Neural cell (in vitro differentiated cells): ENCODE data around the gene NTNG1. TPM values are rescaled to one million over a fixed set of nuclear protein-coding genes. Genes with fewer than 3 reads are reported as not detected.

Experiments
- H2AFZ ChIP-seq: fragments of 200-600, 300-800 bp; sonication (generic), shearing (Covaris generic); 2 replicates; pipeline ENCODE4 v1.6.0; 2014; ENCODE audit warnings: low read depth, mild to moderate bottlenecking, antibody characterized with exemption, low read length, moderate library complexity
- H3F3A ChIP-seq: fragments of 200-600 bp; shearing (Covaris generic); 2 replicates; pipeline ENCODE4 v1.6.1; 2016; ENCODE audit warnings: mild to moderate bottlenecking, moderate library complexity, mixed read lengths, antibody characterized with exemption, low read length; ENCODE audit not compliant: insufficient read depth, poor library complexity, severe bottlenecking
- H3K27ac ChIP-seq: fragments of 200-600, 300-800 bp; sonication (generic), shearing (Covaris generic); 2 replicates; pipeline ENCODE4 v1.5.1; 2014; ENCODE audit warnings: mild to moderate bottlenecking, low read length, moderate library complexity
- H3K27me3 ChIP-seq: fragments of 300-800, 200-600 bp; sonication (generic), shearing (Covaris generic); 2 replicates; pipeline ENCODE4 v1.6.0; 2014; ENCODE audit warnings: mild to moderate bottlenecking, low read depth, low read length, moderate library complexity; ENCODE audit not compliant: insufficient read depth
- H3K36me3 ChIP-seq: fragments of 300-800, 200-600 bp; sonication (generic), shearing (Covaris generic); 2 replicates; pipeline ENCODE4 v1.5.1; 2014; ENCODE audit warnings: mild to moderate bottlenecking, antibody characterized with exemption, low read length, moderate library complexity; ENCODE audit not compliant: insufficient read depth
- H3K4me2 ChIP-seq: fragments of 300-800, 200-600 bp; sonication (generic), shearing (Covaris generic); 2 replicates; pipeline ENCODE4 v1.6.0; 2014; ENCODE audit warnings: mild to moderate bottlenecking, low read length
- H3K4me3 ChIP-seq: fragments of 300-800, 200-600 bp; sonication (generic), shearing (Covaris generic); 2 replicates; pipeline ENCODE4 v1.5.1; 2014; ENCODE audit warnings: mild to moderate bottlenecking, low read length, moderate library complexity
- H3K79me2 ChIP-seq: fragments of 200-600 bp; shearing (Covaris generic); replicated peaks from 2 replicates; pipeline ENCODE4 v1.6.0; 2014; ENCODE audit warnings: mild to moderate bottlenecking, low read length, moderate library complexity; ENCODE audit not compliant: insufficient read depth
- H3K9ac ChIP-seq: fragments of 300-800, 200-600 bp; sonication (generic), shearing (Covaris generic); 2 replicates; pipeline ENCODE4 v1.6.1; 2016; ENCODE audit warnings: mild to moderate bottlenecking, low read length, mixed read lengths
- H3K9me2 ChIP-seq: fragments of 200-600 bp; shearing (Covaris generic); 2 replicates; pipeline ENCODE4 v1.6.1; 2016; ENCODE audit warnings: mild to moderate bottlenecking, low read length, mixed read lengths; ENCODE audit not compliant: insufficient read depth
- H3K9me3 ChIP-seq: fragments of 200-600, 300-800 bp; sonication (generic), shearing (Covaris generic); 2 replicates; pipeline ENCODE4 v1.6.1; 2016; ENCODE audit warnings: mild to moderate bottlenecking, mixed run types, low read length, moderate library complexity, mixed read lengths
- H4K20me1 ChIP-seq: fragments of 200-600 bp; shearing (Covaris generic); 2 replicates; pipeline ENCODE4 v1.6.1; 2016; ENCODE audit warnings: mild to moderate bottlenecking, mixed run types; ENCODE audit not compliant: insufficient read depth
- CTCF ChIP-seq: fragments of 450-650 bp; IDR thresholded peaks from 2 replicates; pipeline ENCODE4 v1.5.1; 2014; ENCODE audit warnings: antibody characterized with exemption, mild to moderate bottlenecking, moderate library complexity; ENCODE audit not compliant: poor library complexity, severe bottlenecking
- EP300 ChIP-seq: fragments of 450-650 bp; conservative IDR thresholded peaks from 2 replicates; pipeline ENCODE4 v1.6.1; 2014; ENCODE audit warnings: antibody characterized with exemption, mild to moderate bottlenecking, moderate library complexity; ENCODE audit not compliant: poor library complexity, severe bottlenecking
- EZH2 ChIP-seq: fragments of 200-600, 300-800 bp; shearing (Covaris generic), sonication (generic); IDR thresholded peaks from 2 replicates; pipeline ENCODE4 v1.6.1; 2014; ENCODE audit warnings: antibody characterized with exemption, low read length, borderline replicate concordance, mild to moderate bottlenecking; ENCODE audit not compliant: insufficient read depth, poor library complexity, severe bottlenecking
- MXI1 ChIP-seq: fragments of 450-650 bp; conservative IDR thresholded peaks from 2 replicates; pipeline ENCODE4 v1.6.1; 2014; ENCODE audit warnings: antibody characterized with exemption, mild to moderate bottlenecking; ENCODE audit not compliant: poor library complexity, severe bottlenecking
- POLR2AphosphoS5 ChIP-seq: IDR thresholded peaks from 2 replicates; pipeline ENCODE4 v1.6.1; 2012
- RAD21 ChIP-seq: fragments of 450-650 bp; conservative IDR thresholded peaks from 2 replicates; pipeline ENCODE4 v1.6.1; 2014; ENCODE audit warnings: antibody characterized with exemption, mild to moderate bottlenecking, moderate library complexity
- SMC3 ChIP-seq: fragments of 450-650 bp; conservative IDR thresholded peaks from 2 replicates; pipeline ENCODE4 v1.6.1; 2014; ENCODE audit warnings: antibody characterized with exemption, mild to moderate bottlenecking, moderate library complexity; ENCODE audit not compliant: poor library complexity
- TAF1 ChIP-seq: IDR thresholded peaks from 2 replicates; pipeline ENCODE4 v1.6.1; 2012; ENCODE audit warnings: low read depth
- polyA plus RNA-seq: library from polyadenylated mRNA; depleted of rRNA; stranded (reverse); fragments of >200 nt; gene quantifications from 2 replicates; pipeline ENCODE4 v1.2.3, GENCODE V29; 2014
- TF ChIP-seq, protein P1 (sequence below): IDR thresholded peaks from 2 replicates; pipeline ENCODE4 v1.6.1; 2012; ENCODE audit warnings: borderline replicate concordance

Gene NTNG1
- polyA plus RNA-seq, 1 donor from 2014 or later: not detected

- no peak overlapping the region for H2AFZ ChIP-seq
- H3K9ac ChIP-seq: no peak overlapping the region
- no peaks in the 10 kb centered on the region for H3K36me3 ChIP-seq
- no peaks in the 10 kb centered on the region for H3F3A ChIP-seq
- H3K4me2 ChIP-seq: no peak overlapping the region
- H3K79me2 ChIP-seq: no peaks in the 10 kb centered on the region
- H3K9me2 ChIP-seq: no peaks in the 10 kb centered on the region
- TF ChIP-seq RAD21 (no peak), SMC3 (no peak), EP300 (no peak), TAF1 (no peak), MXI1 (no peak), EZH2 (no peak), POLR2AphosphoS5 (no peak), CTCF (no peak)
- TF ChIP-seq, protein P1, sequence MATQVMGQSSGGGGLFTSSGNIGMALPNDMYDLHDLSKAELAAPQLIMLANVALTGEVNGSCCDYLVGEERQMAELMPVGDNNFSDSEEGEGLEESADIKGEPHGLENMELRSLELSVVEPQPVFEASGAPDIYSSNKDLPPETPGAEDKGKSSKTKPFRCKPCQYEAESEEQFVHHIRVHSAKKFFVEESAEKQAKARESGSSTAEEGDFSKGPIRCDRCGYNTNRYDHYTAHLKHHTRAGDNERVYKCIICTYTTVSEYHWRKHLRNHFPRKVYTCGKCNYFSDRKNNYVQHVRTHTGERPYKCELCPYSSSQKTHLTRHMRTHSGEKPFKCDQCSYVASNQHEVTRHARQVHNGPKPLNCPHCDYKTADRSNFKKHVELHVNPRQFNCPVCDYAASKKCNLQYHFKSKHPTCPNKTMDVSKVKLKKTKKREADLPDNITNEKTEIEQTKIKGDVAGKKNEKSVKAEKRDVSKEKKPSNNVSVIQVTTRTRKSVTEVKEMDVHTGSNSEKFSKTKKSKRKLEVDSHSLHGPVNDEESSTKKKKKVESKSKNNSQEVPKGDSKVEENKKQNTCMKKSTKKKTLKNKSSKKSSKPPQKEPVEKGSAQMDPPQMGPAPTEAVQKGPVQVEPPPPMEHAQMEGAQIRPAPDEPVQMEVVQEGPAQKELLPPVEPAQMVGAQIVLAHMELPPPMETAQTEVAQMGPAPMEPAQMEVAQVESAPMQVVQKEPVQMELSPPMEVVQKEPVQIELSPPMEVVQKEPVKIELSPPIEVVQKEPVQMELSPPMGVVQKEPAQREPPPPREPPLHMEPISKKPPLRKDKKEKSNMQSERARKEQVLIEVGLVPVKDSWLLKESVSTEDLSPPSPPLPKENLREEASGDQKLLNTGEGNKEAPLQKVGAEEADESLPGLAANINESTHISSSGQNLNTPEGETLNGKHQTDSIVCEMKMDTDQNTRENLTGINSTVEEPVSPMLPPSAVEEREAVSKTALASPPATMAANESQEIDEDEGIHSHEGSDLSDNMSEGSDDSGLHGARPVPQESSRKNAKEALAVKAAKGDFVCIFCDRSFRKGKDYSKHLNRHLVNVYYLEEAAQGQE: no peak
- no peaks in the 10 kb centered on the region for H4K20me1 ChIP-seq
- no peak overlapping the region for H3K27ac ChIP-seq
- no peak overlapping the region for H3K4me3 ChIP-seq
- H3K27me3 ChIP-seq: no peaks in the 10 kb centered on the region
- H3K9me3 ChIP-seq: no peaks in the 10 kb centered on the region
Observed at GRCh38 chr1:107122225-107122624, 18.6 kb upstream of the NTNG1 start.

DNA sequence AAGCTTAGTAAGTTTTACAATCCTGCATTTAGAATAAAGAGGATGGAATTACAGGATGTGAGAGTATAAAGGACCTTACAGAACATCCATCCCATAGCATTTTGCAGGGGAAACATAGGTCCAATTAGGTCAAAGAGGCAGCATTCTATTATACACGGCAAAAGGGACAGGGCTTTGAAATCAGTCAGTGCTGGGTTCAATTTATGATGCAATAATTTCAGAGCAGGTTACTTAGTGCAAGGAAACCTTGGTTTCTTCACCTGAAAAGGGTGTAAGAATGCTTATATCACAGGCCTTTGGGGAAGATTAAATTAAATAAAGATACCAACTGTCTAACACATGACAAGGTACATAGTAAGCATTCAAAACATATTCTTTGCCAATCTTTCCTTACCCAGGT lies 17.1 kb upstream of the NTNG1 start:
- TF ChIP-seq, protein P1: no peak
- TF ChIP-seq EP300: no peak
- TF ChIP-seq CTCF: no peak
- TF ChIP-seq TAF1: no peak
- no peak for TF ChIP-seq RAD21
- no peak for TF ChIP-seq MXI1
- TF ChIP-seq POLR2AphosphoS5: no peak
- TF ChIP-seq SMC3: no peak
- no peak for TF ChIP-seq EZH2
- no peak overlapping the region for H2AFZ ChIP-seq
- no peaks in the 10 kb centered on the region for H3K9me2 ChIP-seq
- no peaks in the 10 kb centered on the region for H3F3A ChIP-seq
- H3K4me2 ChIP-seq: no peak overlapping the region
- no peak overlapping the region for H3K9ac ChIP-seq
- no peaks in the 10 kb centered on the region for H3K79me2 ChIP-seq
- H4K20me1 ChIP-seq: no peaks in the 10 kb centered on the region
- no peaks in the 10 kb centered on the region for H3K27me3 ChIP-seq
- H3K27ac ChIP-seq: no peak overlapping the region
- H3K9me3 ChIP-seq: no peaks in the 10 kb centered on the region
- H3K4me3 ChIP-seq: no peak overlapping the region
- H3K36me3 ChIP-seq: no peaks in the 10 kb centered on the region
